NCI-H2081 treated with DMSO at 0.1 percent for 48 hours (cell line): Measurements from ENCODE around the gene NEDD4L.

ENCODE experiments used
- DNase-seq: peaks from one replicate; lab custom pipeline; 2025; lab: John Stamatoyannopoulos, UW

Gene NEDD4L

DNA sequence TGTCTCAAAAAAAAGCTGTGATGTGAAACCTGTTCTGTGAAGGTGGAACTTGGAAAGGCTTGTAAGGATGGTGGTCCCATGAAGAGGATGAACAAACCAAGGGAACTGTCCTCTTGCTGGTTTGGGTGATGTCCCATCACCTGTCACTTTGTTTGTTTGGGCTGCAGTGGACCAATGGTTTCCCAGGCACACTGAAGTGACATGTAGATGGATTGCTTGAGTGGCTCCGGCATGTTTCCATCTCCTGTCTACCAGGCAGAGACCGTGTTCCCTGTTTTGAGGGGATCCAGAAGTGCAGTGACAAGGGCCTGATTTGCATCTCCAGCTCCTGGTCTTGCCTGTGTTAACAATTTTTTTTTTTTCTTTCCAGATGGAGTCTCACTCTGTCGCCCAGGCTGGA lies 8.9 kb downstream of the NEDD4L start:
- no peak for DNase-seq

DNA sequence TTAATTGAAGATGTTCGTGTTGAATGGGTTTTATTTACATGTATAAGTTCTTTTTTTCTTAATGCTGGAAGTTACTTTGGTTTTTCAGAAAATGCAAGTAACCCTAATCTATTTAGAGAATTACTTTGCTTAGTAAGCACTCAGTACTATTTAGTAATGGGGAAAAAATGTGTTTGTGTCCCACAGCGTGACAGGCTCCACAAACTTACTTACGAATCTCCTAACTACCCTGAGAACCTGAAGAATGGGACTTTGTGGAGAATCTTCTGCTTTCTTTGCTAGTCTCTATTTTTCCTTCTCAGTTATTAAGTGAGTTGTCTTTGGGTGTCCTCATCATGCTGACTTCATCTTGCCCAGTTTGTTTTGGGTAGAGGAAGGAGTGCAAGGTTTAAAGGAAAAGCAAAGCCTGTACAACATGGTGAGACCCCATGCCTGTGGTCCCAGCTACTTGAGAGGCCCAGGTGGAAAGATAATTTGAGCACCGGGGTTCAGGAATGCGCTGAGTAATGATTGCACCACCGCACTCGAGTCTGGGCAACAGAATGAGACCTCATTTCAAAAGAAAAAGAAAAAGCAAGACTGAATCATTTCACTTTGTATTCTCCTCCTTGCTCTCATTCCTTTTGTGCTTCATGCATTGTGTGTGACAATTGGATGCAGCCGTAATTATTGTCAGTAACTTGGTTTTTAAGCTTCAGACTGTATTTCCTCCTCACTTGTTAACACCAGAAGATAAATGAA lies 10.2 kb downstream of the NEDD4L start:
- DNase-seq = no peak

GRCh38 chr18:58055890-58056558 lies 12.0 kb downstream of the NEDD4L start:
- no peak for DNase-seq

GRCh38 chr18:58056852-58057251 lies 12.8 kb downstream of the NEDD4L start:
- no peak for DNase-seq

- DNase-seq = no peak
These were observed 13.4 kb downstream of the NEDD4L start for GRCh38 chr18:58057291-58057965.

- no peak for DNase-seq
These were observed 14.7 kb downstream of the NEDD4L start for GRCh38 chr18:58058720-58059119.

DNA sequence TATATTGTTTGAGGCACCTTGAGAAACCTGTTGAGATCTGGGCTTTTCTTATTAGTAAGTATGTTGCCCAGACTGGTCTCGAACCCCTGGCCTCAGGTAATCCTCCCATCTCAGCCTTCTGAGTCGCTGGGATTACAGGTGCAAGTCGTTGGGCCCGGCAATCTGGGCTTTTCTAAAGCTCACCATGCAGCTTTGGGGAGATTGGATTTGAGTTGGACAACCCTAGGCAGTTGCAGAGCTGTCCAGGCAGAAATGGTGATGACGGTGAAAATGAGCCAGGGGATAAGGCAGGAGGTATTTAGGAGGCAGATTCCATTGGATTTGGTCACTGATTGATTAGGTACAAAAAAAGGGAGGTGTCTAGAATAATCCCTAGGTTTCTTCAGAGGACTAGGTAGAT lies 16.2 kb downstream of the NEDD4L start:
- DNase-seq = no peak

DNA sequence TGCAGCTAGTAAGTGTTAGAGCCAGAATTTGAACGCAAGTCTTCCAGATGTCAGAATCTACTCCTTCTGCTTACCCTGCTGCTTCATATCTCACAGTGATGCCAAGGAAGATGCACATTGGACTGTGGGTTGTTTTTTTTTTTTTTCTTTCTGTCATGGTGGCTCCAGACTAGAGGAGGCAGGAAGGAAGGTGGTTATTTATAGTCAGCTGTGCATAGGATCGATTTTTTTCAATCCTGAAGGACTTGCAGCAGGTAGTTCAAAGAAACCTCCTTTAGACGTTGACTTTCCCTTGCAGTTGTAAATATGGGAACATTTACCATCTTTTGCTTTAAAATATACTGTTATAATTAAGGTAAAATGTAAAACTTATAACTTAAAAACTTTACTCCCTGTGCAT lies 17.3 kb downstream of the NEDD4L start:
- no peak for DNase-seq

DNA sequence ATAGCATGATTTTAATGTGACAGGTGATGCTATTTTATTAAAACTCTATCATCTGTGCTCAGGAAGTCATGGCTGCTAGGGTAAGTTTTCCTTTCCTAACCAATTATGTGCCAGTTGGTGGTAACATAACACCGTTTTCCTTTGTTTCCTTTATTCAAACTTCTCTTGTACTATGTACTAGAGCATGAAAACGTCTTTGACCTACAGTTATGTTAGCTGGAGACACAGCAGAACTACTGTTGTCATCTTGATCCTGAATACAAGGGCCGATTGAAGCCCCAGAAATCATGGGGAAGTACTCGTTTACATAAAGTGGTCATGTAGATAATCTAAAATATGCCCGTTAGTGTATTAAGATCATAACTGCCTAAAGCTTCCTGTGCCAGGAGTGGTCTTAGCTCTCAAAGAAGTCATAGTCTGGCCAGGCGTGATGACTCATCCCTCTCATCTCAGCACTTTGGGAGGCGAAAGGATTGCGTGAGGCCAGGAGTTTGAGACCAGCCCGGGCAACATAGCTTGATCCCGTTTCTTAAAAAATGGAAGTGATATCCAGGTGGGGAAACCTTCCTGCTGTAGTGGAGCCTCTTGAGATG lies 20.5 kb downstream of the NEDD4L start:
- no peak for DNase-seq

DNA sequence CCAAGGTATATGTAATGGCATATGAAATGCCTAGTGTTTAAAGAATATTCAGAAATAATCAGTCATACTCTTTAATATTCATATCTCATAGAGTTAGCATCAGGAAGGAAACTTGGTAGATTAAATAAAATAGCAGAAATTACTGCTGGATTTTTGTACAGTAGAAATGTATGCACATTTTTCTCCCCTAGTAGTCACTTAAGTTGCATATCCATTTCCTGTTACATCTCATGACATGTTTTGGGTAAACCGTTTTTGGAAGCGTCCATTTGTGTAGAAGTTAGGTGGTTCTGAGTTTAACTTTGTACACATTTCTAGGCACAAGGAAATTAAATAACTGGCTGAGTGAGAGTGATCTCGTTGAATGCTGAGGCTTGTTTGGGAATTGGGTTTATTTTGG lies 21.9 kb downstream of the NEDD4L start:
- no peak for DNase-seq

DNA sequence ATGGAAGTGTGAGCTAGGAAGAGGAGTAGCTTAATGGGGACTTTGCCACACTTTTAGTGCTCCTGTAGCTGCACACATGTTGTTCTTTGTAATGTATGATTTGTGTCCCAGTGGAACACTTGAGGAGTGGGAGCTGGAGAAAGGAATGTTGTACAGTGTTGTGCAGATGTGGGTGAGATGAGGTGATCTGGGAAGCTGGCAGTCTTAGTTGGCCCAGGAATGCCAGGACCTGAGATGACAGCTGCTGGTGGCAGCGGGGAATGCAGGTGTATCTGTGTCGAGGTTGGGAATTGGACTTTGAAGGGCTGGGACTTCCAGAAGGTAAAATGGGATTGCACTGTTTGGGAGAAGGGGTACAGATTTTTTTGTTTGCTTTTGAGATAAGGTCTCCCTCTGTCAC lies 23.6 kb downstream of the NEDD4L start:
- no peak for DNase-seq

DNA sequence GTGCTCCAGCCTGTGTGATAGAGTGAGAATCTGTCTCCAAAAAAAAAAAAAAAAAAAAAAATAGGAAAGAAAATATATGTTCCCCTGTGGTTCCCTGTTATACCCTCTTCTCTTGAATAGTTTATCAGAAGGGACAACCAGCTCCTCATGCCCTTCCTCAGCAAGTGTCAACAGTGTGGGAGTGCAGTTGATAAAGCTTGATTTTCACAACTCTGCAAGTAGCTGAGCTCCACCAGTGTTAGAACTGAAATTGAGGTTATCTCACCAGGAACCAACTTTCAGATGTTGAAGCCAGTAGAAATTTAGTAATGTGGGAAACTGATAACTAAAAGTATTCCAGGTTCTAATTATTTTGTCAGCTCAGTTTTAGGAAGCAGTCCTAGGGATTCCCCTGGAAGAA lies 25.1 kb downstream of the NEDD4L start:
- no peak for DNase-seq

- DNase-seq = no peak
These were observed 25.8 kb downstream of the NEDD4L start for GRCh38 chr18:58069721-58070292.

- no peak for DNase-seq
These were observed 32.0 kb downstream of the NEDD4L start for GRCh38 chr18:58076052-58076451.

- no peak for DNase-seq
These were observed 33.3 kb downstream of the NEDD4L start for GRCh38 chr18:58077329-58077728.

GRCh38 chr18:58078889-58079573 lies 35.0 kb downstream of the NEDD4L start:
- no peak for DNase-seq

GRCh38 chr18:58080451-58080850 lies 36.4 kb downstream of the NEDD4L start:
- DNase-seq = no peak

- DNase-seq = no peak
These were observed 44.1 kb downstream of the NEDD4L start for GRCh38 chr18:58087928-58088690.

GRCh38 chr18:58088691-58089065 lies 44.7 kb downstream of the NEDD4L start:
- DNase-seq = no peak

DNA sequence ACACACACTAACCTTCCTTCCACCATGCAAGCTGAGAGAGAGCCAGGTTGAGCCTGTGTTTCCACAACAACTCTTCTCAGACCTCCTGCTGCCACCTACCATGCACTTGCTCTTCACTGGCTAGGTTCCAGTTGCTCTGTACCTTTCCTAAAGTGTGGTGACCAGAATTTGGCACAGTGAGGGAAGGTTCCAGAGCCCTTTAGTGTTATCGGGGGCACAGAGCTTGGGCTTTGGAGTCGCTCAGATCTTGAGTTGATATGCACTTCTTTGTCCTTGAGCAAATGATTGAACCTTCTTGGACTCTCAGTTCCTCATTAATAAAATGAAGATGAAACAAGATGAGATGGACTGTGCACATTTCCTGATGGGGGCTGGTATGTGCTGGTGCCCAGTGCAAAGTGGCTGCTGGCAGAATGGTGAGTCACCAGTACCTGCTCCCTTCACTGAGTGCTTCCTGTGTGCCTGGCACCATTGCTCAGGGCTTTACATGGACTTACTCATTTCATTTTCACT lies 47.1 kb downstream of the NEDD4L start:
- DNase-seq = no peak

DNA sequence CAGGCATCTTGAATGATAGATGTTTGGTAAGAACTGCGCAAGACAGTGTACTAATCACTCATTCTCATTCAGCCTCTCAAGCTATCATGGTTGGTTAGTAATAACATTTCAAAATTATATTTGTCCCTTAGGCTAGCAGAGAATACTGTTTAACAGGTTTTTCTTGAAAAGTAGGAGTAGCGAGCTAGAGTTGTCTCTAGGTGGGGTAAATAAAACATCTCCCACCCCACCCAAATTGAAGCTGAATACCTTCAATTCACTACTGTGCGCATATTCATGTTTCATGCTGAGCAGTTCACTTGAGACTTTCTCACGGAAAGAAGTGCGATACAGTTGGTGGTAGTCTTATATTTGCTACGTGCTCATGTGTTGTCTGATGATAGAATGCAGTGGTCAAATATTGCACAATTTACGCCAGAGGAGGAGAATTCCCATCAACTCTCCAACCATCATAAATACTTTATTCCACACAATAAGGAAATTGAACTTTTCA lies 49.3 kb downstream of the NEDD4L start:
- no peak for DNase-seq
